ENCODE results near the gene KRTAP13-2. TPM values are rescaled to one million over a fixed set of nuclear protein-coding genes. Genes with fewer than 3 reads are reported as not detected.

KRTAP13-2 gene
- polyA plus RNA-seq (2012; ENCODE audit: insufficient read depth, insufficient read length) = not detected

GRCh38 chr21:30372139-30372770 lies at the start of gene KRTAP13-2:
Gene KRTAP13-2 (minus strand): TSS chr21:30372271. CDS start chr21:30372213, 58 bp downstream.
- DNase-seq (ENCODE audit: low read depth, low spot score) = no peak
- H3K4me3 ChIP-seq (ENCODE audit: low read length) = no peak within 1 kb of the TSS

DNA sequence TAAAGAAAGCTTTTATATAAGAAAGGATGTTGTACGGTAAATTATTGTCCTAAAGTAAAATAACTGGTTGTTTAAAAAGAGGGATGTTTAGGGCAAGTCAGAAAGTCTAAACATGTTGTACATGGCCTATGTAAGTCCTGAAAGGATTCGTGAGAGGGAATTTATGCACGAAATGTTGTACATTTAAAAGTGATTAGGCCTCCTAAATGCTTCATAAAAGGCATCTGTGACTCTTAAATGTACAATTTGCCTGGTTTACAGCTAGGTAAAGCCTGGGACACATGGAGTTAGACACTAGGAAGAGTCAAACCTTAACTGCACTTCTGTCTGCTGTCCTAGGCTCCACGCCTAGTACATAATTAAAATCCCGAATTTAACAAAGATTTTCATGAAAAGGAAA lies 43.9 kb upstream of the KRTAP13-2 start:
- DNase-seq (ENCODE audit: low read depth, low spot score) = no peak
- H3K4me3 ChIP-seq (ENCODE audit: low read length) = no peak overlapping the region

GRCh38 chr21:30408782-30409494 lies 36.9 kb upstream of the KRTAP13-2 start:
- H3K4me3 ChIP-seq (ENCODE audit: low read length) = 0 out of 2 replicates have a peak overlapping the region, but pooled peaks have one; percentile 5
- DNase-seq (ENCODE audit: low read depth, low spot score) = peak; percentile 70

- no peak within 1 kb of the TSS for H3K4me3 ChIP-seq (ENCODE audit: low read length)
- DNase-seq (ENCODE audit: low read depth, low spot score) = no peak
Observed at GRCh38 chr21:30395731-30396130, 23.7 kb upstream of the KRTAP13-2 start, which contains the start of gene KRTAP13-1. Gene KRTAP13-1 (plus strand): TSS chr21:30396031. CDS start chr21:30396087, 56 bp downstream.

- H3K4me3 ChIP-seq (ENCODE audit: low read length) = no peak overlapping the region
- no peak for DNase-seq (ENCODE audit: low read depth, low spot score)
Observed at GRCh38 chr21:30391492-30392025, 19.5 kb upstream of the KRTAP13-2 start.

GRCh38 chr21:30382201-30382600 lies 10.1 kb upstream of the KRTAP13-2 start:
- H3K4me3 ChIP-seq (ENCODE audit: low read length) = no peak overlapping the region
- DNase-seq (ENCODE audit: low read depth, low spot score) = no peak

DNA sequence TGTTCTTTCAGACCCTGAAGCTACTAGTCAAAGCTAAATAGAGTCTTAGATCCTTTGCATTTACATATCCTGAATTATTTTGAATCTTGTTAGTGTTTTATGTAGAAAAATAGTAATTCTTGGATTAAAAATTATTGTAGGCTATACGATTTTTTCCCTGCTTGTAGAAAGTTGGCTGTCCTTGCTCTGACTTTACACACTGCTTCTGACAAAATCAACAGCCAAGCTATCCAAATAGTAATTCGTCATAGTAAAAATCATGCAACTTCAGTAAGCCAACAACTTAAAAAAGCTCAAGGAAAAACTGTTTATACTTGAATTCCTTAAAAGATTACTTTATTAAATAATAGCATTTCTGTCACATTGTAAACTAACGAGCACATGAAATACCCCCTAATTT lies 16.2 kb downstream of the KRTAP13-2 start:
- no peak overlapping the region for H3K4me3 ChIP-seq (ENCODE audit: low read length)
- DNase-seq (ENCODE audit: low read depth, low spot score) = no peak

- DNase-seq (ENCODE audit: low read depth, low spot score) = no peak
- no peak overlapping the region for H3K4me3 ChIP-seq (ENCODE audit: low read length)
Observed at GRCh38 chr21:30354308-30355005, 17.6 kb downstream of the KRTAP13-2 start.

DNA sequence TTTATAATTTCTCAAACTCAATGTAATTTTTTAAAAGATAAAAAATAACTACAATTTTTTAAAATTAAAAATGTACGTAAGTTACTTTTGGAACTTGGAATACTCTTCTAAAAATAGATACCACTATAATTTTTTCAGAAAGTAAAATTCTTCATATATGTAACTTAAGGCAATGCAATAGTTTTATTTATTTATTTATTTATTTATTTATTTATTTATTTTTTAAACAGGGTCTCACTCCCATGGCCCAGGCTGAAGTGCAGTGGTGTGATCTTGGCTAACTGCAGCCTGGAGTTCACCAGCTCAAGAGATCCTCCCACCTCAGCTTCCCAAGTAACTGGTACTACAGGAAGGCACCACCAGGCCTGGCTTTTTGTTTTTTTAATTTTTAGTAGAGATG lies 20.5 kb downstream of the KRTAP13-2 start:
- H3K4me3 ChIP-seq (ENCODE audit: low read length) = no peak overlapping the region
- DNase-seq (ENCODE audit: low read depth, low spot score) = no peak

DNA sequence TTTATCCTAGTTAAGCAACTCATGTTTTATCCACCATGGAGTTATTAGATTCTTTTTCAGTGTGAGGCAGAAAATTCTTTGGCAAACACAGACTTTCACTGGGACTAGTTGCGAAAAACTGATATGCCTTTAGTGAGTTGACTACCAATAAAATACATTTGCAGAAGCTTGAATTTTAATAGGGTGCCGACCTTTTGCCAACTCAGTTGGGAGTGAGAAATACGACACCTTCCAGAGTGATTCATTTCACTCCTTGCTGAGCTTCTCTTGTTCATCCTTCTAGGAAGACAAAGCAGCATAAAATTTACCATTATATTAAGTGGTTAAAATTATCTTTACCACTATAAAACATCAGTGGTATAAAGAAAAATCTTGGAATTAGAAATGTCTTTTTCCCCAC lies 22.5 kb downstream of the KRTAP13-2 start:
- no peak overlapping the region for H3K4me3 ChIP-seq (ENCODE audit: low read length)
- DNase-seq (ENCODE audit: low read depth, low spot score) = no peak

- no peak within 1 kb of the TSS for H3K4me3 ChIP-seq (ENCODE audit: low read length)
Observed at GRCh38 chr21:30348506-30348905, 23.6 kb downstream of the KRTAP13-2 start, which contains the start of gene KRTAP23-1. Gene KRTAP23-1 (minus strand): TSS chr21:30348606. CDS start chr21:30348606, 0 bp downstream.

DNA sequence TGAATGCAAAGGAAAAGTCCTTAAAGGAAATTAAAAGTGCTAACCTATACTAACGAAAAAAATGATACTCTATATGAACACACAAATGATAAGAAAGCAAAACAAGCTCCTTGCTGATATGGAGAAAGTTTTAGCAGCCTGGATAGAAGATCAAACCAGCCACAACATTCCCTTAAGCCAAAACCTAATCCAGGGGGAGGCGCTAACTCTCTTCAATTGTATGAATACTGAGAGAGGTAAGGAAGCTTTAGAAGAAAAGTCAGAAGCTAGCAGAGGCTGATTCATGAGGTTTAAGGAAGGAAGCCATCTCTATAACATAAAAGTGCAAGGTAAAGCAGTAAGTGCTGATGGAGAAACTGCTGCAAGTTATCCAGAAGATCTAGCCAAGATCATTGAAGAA lies 27.1 kb downstream of the KRTAP13-2 start:
- no peak overlapping the region for H3K4me3 ChIP-seq (ENCODE audit: low read length)

More at GRCh38 chr21:30348506-30348905, 23.6 kb downstream of the KRTAP13-2 start, which contains the start of gene KRTAP23-1:
- DNase-seq (ENCODE audit: low read depth, low spot score) = no peak

DNA sequence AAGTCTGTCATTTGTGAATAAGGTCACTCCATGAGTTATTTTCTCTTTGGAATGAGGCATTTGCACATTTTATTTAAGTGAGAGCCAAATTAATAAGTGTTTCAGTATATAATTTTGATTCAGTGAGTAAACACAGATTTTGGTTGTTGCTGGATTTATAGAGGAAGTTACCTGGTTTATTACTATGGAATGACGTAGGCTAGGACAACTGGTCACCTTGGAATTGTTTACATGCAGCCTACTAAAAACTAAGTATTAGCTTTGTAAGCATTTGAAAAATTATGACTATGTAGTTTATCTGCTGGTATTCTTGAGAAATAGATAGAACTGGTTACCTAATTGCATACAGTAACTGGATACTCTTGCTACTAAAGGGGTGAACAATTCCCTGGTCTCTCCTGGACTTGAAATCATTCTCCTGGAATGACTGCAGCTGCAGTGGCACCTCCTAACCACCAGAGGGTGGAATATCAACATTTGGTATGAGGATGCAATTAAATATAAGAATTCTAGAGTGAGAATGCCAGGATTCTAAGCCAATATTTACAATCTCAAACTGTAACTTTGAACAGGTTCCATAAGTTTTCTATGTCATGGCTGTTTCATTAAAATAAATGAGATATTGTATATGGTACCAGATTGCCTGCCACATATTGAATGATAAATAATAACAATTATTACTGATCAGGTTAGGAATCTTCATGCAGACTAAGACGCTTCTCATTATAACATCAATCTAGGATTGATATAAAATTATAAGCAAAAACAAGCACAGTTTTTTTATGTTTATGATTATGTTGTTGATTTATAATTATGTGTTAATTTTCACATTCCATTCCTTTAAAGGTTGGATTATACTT lies 31.1 kb downstream of the KRTAP13-2 start:
- peak; percentile 28 for DNase-seq (ENCODE audit: low read depth, low spot score)
- no peak overlapping the region for H3K4me3 ChIP-seq (ENCODE audit: low read length)

More for the DNA sequence above, 27.1 kb downstream of the KRTAP13-2 start:
- DNase-seq (ENCODE audit: low read depth, low spot score) = no peak

DNA sequence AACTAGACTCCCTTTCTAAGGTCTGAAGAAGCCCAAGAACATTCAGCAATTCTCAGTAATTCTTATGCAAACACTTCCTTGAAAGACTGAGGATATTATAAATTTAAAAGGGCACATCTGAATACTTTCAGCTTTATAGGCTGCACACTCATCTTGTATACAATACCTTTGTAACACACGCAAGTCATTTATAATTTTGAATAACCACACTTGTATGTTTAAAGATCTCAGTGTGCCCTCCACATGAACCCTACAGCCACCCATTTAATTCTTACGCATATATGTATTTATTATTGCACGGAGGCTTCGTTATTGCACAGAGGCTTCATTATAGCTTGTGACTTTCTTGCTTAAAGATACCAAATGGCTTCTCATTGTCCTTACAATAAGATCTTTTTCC lies 33.4 kb downstream of the KRTAP13-2 start:
- H3K4me3 ChIP-seq (ENCODE audit: low read length) = no peak overlapping the region
- no peak for DNase-seq (ENCODE audit: low read depth, low spot score)

DNA sequence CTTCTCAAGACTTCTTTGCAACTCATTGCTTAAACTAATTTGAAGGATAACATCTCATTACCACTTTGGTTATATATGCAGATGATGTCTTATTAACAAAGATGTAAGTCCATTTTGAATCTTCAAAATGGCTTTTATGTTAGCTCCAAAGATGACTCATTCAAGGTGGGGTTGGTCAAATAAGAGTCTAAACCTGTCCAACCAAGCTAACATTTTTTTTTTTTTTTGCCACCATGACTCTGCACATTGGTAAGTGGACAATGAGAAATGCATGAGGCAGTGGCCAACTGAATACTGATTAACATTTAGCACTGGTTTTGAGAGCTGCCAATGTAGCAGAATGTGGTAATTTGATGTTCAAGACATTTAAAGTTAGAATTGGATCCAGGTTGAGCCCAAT lies 34.3 kb downstream of the KRTAP13-2 start:
- DNase-seq (ENCODE audit: low read depth, low spot score) = no peak
- H3K4me3 ChIP-seq (ENCODE audit: low read length) = no peak overlapping the region

DNA sequence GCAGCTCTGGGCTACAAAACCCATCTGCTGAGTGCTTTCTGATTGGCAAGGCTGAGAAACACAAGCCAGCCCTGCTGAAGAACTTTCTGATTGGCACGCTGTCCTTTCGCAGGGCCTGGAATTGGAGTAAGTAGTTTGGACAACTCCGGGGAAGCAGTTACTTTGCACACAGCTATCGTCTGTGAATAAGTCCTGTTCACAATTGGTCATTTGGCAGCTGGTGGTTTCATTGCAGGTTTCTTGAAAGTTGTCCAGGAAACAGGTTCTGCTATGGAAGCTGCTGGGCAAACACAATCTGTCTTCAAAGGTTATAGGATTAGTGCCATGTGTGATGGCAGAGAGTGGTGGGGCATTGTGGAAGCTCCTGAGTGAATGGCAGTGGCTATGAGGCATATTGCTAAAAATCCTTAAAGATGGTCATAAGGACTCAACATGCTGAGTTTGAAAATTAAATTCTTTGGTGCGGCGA lies 34.8 kb downstream of the KRTAP13-2 start, which contains the start of gene KRTAP27-1:
Gene KRTAP27-1 (minus strand): TSS at position 419 of the 469 bp plus-strand sequence. CDS start 26 bp downstream, at position 393.
- no peak within 1 kb of the TSS for H3K4me3 ChIP-seq (ENCODE audit: low read length)

GRCh38 chr21:30336596-30336995 lies 35.5 kb downstream of the KRTAP13-2 start:
- H3K4me3 ChIP-seq (ENCODE audit: low read length) = no peak overlapping the region
- no peak for DNase-seq (ENCODE audit: low read depth, low spot score)

More for the DNA sequence above, 34.8 kb downstream of the KRTAP13-2 start, which contains the start of gene KRTAP27-1:
- DNase-seq (ENCODE audit: low read depth, low spot score) = no peak

GRCh38 chr21:30333736-30334135 lies 38.3 kb downstream of the KRTAP13-2 start:
- no peak for DNase-seq (ENCODE audit: low read depth, low spot score)
- no peak overlapping the region for H3K4me3 ChIP-seq (ENCODE audit: low read length)

Data from Jurkat, Clone E6-1 (cell line).